DND-41 (cell line): ENCODE data around the gene GALK2.

ENCODE experiments used
- EZH2 ChIP-seq: IDR thresholded peaks from 3 replicates; pipeline ENCODE4 v1.6.1; 2012; ENCODE audit warnings: borderline replicate concordance, low read depth, mild to moderate bottlenecking, moderate library complexity, low read length, inconsistent platforms; ENCODE audit not compliant: severe bottlenecking
- TF ChIP-seq, protein P1 (sequence below): IDR thresholded peaks from 2 replicates; pipeline ENCODE4 v1.5.1; 2012; ENCODE audit warnings: borderline replicate concordance, low read length, moderate library complexity, mild to moderate bottlenecking; ENCODE audit not compliant: poor library complexity, severe bottlenecking; ENCODE audit errors: extremely low read depth

DNA sequence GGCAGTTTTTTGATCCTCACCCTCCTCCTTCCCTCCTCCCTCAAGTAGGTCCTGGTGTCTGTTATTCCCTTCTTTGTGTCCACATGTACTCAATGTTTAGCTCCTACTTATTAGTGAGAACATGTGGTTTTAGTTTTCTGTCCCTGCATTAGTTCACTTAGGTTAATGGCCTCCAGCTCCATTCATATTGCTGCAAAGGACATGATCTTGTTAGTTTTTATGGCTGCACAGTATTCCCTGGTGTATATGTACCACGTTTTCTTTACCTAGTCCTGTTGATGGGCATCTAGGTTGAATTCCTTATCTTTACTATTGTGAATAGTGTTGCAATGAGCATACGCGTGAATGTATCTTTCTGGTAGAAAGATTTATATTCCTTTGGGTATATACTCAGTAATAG, 191.3 kb downstream of the GALK2 start:
- TF ChIP-seq, protein P1, sequence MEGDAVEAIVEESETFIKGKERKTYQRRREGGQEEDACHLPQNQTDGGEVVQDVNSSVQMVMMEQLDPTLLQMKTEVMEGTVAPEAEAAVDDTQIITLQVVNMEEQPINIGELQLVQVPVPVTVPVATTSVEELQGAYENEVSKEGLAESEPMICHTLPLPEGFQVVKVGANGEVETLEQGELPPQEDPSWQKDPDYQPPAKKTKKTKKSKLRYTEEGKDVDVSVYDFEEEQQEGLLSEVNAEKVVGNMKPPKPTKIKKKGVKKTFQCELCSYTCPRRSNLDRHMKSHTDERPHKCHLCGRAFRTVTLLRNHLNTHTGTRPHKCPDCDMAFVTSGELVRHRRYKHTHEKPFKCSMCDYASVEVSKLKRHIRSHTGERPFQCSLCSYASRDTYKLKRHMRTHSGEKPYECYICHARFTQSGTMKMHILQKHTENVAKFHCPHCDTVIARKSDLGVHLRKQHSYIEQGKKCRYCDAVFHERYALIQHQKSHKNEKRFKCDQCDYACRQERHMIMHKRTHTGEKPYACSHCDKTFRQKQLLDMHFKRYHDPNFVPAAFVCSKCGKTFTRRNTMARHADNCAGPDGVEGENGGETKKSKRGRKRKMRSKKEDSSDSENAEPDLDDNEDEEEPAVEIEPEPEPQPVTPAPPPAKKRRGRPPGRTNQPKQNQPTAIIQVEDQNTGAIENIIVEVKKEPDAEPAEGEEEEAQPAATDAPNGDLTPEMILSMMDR = no peak
- no peak for TF ChIP-seq EZH2
